ENCODE results near the gene CDCA3.

DNA sequence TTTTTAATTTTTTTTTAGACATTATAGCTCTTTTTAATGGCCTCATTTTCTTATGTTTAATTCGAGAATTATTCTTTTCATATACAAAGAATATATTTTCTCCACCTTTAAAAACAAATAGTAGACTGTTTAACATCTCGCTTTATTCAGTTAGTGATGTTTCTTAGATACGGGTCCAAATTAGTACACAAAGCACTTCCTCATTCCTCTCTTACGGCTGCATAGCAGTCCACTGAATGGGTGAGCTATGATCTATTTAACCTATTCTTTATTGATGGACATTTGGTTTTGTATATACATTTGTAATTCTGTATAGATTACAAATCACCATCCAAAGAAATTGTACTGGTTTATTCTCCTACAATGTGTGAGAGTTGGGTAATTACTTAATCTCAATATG is 37.7 kb downstream of the CDCA3 start:
- TF ChIP-seq, protein P1, sequence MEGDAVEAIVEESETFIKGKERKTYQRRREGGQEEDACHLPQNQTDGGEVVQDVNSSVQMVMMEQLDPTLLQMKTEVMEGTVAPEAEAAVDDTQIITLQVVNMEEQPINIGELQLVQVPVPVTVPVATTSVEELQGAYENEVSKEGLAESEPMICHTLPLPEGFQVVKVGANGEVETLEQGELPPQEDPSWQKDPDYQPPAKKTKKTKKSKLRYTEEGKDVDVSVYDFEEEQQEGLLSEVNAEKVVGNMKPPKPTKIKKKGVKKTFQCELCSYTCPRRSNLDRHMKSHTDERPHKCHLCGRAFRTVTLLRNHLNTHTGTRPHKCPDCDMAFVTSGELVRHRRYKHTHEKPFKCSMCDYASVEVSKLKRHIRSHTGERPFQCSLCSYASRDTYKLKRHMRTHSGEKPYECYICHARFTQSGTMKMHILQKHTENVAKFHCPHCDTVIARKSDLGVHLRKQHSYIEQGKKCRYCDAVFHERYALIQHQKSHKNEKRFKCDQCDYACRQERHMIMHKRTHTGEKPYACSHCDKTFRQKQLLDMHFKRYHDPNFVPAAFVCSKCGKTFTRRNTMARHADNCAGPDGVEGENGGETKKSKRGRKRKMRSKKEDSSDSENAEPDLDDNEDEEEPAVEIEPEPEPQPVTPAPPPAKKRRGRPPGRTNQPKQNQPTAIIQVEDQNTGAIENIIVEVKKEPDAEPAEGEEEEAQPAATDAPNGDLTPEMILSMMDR (conservative IDR thresholded peaks at IDR 0.05; ENCODE audit: low read depth, low read length): no peak
- TF ChIP-seq EZH2 (IDR thresholded peaks at IDR 0.05; ENCODE audit: low read length, unreplicated experiment): no peak
- no peak for TF ChIP-seq EZH2phosphoT487 (IDR thresholded peaks at IDR 0.05; ENCODE audit: borderline replicate concordance, low read length)

Measured in PC-3 (cell line).